A549 (cell line): ENCODE measurements around the gene AXIN2. TPM values are rescaled to one million over a fixed set of nuclear protein-coding genes. Genes with fewer than 3 reads are reported as not detected.

Experiments
- ATAC-seq, 2 experiments: fragments of 200-7000 bp in 1 of 2; fragments of >200 bp in 1 of 2; cut with Nextera tagmentation in 1 of 2; cut with Tn5 transposase in 1 of 2; 3 replicates each; pipeline versions ENCODE4 v1.8.0 to v1.9.1; 2018 to 2020; ENCODE audit warnings: mild to moderate bottlenecking in 1 of 2, moderate library complexity in 1 of 2
- CTCF ChIA-PET: fragments of 300-600 bp; sonication (Branson Sonifier 250); formaldehyde crosslinking; extraction: SDS; loops from one replicate; lab custom pipeline; 2021; ENCODE audit warnings: antibody characterized with exemption, inconsistent platforms; lab: Yijun Ruan, JAX
- POLR2A ChIA-PET: fragments of 350-600 bp; formaldehyde crosslinking; extraction: SDS; loops from one replicate; lab custom pipeline; 2021; ENCODE audit warnings: antibody characterized with exemption, inconsistent platforms; lab: Yijun Ruan, JAX
- DNase-seq, 2 experiments: peaks; one replicate each; pipeline versions ENCODE4 v3.0.0 to v3.0.0-alpha.2; 2011 to 2016; ENCODE audit warnings: low read depth in 1 of 2, low spot score in 1 of 2
- FAIRE-seq: peaks from 2 replicates; lab custom pipeline; 2011; peaks lifted over from hg19 to GRCh38; lab: Jason Lieb, UNC
- H3K27ac ChIP-seq, 2 experiments: fragments of >200 bp; sonication (Bioruptor Twin); formaldehyde crosslinking; 3 replicates each; pipeline ENCODE4 v1.5.1; 2016 to 2017
- H3K4me1 ChIP-seq: fragments of >200 bp; sonication (Bioruptor Twin); formaldehyde crosslinking; 3 replicates; pipeline ENCODE4 v1.6.1; 2016
- H3K4me2 ChIP-seq: fragments of >200 bp; sonication (Bioruptor Twin); formaldehyde crosslinking; 3 replicates; pipeline ENCODE4 v1.6.1; 2016
- H3K4me3 ChIP-seq: fragments of >200 bp; sonication (Bioruptor Twin); formaldehyde crosslinking; 3 replicates; pipeline ENCODE4 v1.5.1; 2016
- H3K9me3 ChIP-seq: fragments of >200 bp; sonication (Bioruptor Twin); formaldehyde crosslinking; 3 replicates; pipeline ENCODE4 v1.6.1; 2016
- BCL3 ChIP-seq: fragments of >200 bp; sonication (Bioruptor Twin); formaldehyde crosslinking; IDR thresholded peaks from 3 replicates; pipeline ENCODE4 v1.6.1; 2016
- CBX8 ChIP-seq: fragments of 200-600 bp; sonication (generic); IDR thresholded peaks from 2 replicates; pipeline ENCODE4 v1.6.1; 2016
- CHD2 ChIP-seq: fragments of 150-350 bp; IDR thresholded peaks from 2 replicates; pipeline ENCODE4 v1.6.1; 2014; ENCODE audit warnings: low read length; ENCODE audit not compliant: partially characterized antibody
- CHD4 ChIP-seq: fragments of 200-600 bp; sonication (generic); IDR thresholded peaks from 2 replicates; pipeline ENCODE4 v1.6.1; 2016; ENCODE audit warnings: antibody characterized with exemption, mild to moderate bottlenecking, borderline replicate concordance
- EHF ChIP-seq: fragments of 250-450 bp; sonication (Bioruptor Pico); IDR thresholded peaks from 2 replicates; pipeline ENCODE4 v1.5.0; 2020; ENCODE audit warnings: mild to moderate bottlenecking
- GATA3 ChIP-seq: IDR thresholded peaks from 2 replicates; pipeline ENCODE4 v1.6.1; 2012; ENCODE audit warnings: borderline replicate concordance
- HEYL ChIP-seq: fragments of 250-450 bp; sonication (Bioruptor Pico); IDR thresholded peaks from 2 replicates; pipeline ENCODE4 v1.8.0; 2021; ENCODE audit warnings: mild to moderate bottlenecking, moderate library complexity
- HMGXB4 ChIP-seq: fragments of 250-450 bp; sonication (Bioruptor Pico); IDR thresholded peaks from 2 replicates; pipeline ENCODE4 v1.5.0; 2021; ENCODE audit warnings: mild to moderate bottlenecking, moderate library complexity, borderline replicate concordance
- HOXB13 ChIP-seq: fragments of 250-450 bp; sonication (Bioruptor Pico); IDR thresholded peaks from 2 replicates; pipeline ENCODE4 v1.5.0; 2020; ENCODE audit warnings: low read depth, mild to moderate bottlenecking, moderate library complexity
- JUN ChIP-seq, 2 experiments: fragments of >200 bp; sonication (Bioruptor Twin); formaldehyde crosslinking; IDR thresholded peaks; 2 replicates in 1 of 2; 3 replicates in 1 of 2; pipeline ENCODE4 v1.6.1; 2016 to 2017
- JUNB ChIP-seq: fragments of >200 bp; sonication (Bioruptor Twin); formaldehyde crosslinking; IDR thresholded peaks from 2 replicates; pipeline ENCODE4 v1.6.1; 2016
- KDM5A ChIP-seq: fragments of 200-600 bp; sonication (generic); IDR thresholded peaks from 2 replicates; pipeline ENCODE4 v1.6.1; 2016; ENCODE audit warnings: antibody characterized with exemption, mild to moderate bottlenecking
- MAX ChIP-seq: IDR thresholded peaks from 2 replicates; pipeline ENCODE4 v1.6.1; 2012
- MYC ChIP-seq: IDR thresholded peaks from 2 replicates; pipeline ENCODE4 v1.6.1; 2012; ENCODE audit warnings: mild to moderate bottlenecking, inconsistent platforms, low read length, improper control_type of control experiment, borderline replicate concordance
- NPAS2 ChIP-seq: fragments of 250-450 bp; sonication (Bioruptor Pico); IDR thresholded peaks from 2 replicates; pipeline ENCODE4 v1.8.0; 2022; ENCODE audit warnings: mild to moderate bottlenecking, moderate library complexity, borderline replicate concordance
- NR3C1 ChIP-seq: fragments of >200 bp; sonication (Bioruptor Twin); formaldehyde crosslinking; IDR thresholded peaks from 3 replicates; pipeline ENCODE4 v1.6.1; 2017
- POLR2AphosphoS2 ChIP-seq: conservative IDR thresholded peaks from 2 replicates; pipeline ENCODE4 v1.6.1; 2012; ENCODE audit warnings: low read length, improper control_type of control experiment, inconsistent platforms
- RARB ChIP-seq: fragments of 250-450 bp; sonication (Bioruptor Pico); IDR thresholded peaks from 2 replicates; pipeline ENCODE4 v1.8.0; 2021; ENCODE audit warnings: mild to moderate bottlenecking, moderate library complexity
- RCOR1 ChIP-seq: fragments of 150-350 bp; IDR thresholded peaks from 2 replicates; pipeline ENCODE4 v1.6.1; 2014; ENCODE audit warnings: antibody characterized with exemption, low read length, low read depth
- RNF2 ChIP-seq: fragments of 200-600 bp; sonication (generic); IDR thresholded peaks from 2 replicates; pipeline ENCODE4 v1.6.1; 2016; ENCODE audit warnings: low read depth, mild to moderate bottlenecking, antibody characterized with exemption, moderate library complexity, borderline replicate concordance
- ZNF302 ChIP-seq: fragments of 250-450 bp; sonication (Bioruptor Pico); IDR thresholded peaks from 2 replicates; pipeline ENCODE4 v1.9.0; 2021; ENCODE audit warnings: inconsistent platforms, mild to moderate bottlenecking, moderate library complexity
- WGBS: methylation state at CpG from one replicate; pipeline ENCODE4 v1.1.6; 2017; ENCODE audit errors: missing lambda C conversion rate; 5-methylcytosine and 5-hydroxymethylcytosine counted together
- polyA plus RNA-seq, 4 experiments: library from polyadenylated mRNA; depleted of rRNA in 3 of 4; stranded (reverse); fragments of >200 nt; fragmentation: RNase III in 1 of 4; extraction: RNeasy Plus Mini Kit Qiagen cat#74134 plus additional on column Dnase treatment in 1 of 4; gene quantifications; 2 replicates in 3 of 4; 3 replicates in 1 of 4; pipeline ENCODE4 v1.2.3, GENCODE V29; 2011 to 2017

The AXIN2 gene
- polyA plus RNA-seq, 2 of the 4 experiments (the other 2 are of a cell fraction), result 4.0 to 4.9 TPM

DNA sequence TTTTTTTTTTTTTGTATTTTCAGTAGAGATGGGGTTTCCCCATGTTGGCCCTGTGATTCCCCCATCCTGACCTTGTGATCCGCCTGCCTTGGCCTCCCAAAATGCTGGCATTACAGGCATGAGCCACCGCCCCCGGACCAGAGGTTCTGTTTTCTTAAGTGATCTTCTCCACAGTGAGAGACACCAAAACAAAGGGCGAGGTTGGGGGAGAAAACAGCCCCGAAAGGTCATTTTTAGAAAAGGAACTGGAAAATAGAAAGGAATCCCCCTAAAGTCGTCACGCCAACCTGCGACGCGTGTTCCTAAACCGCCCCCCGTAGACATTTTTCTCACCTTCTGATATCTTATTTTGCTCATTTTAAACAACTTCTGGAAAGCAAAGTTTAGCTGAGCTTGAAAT lies 6.1 kb upstream of the AXIN2 start:
- no peak overlapping the region for H3K4me3 ChIP-seq
- no peak for FAIRE-seq
- ChIA-PET POLR2A (no interaction called here), CTCF (interaction anchor here (1.3 to 1.9 kb wide), 2 partner anchors 11 to 273 kb away, joined by 4 to 10 read pairs; no protein-coding TSS in a partner anchor)
- ATAC-seq, result no peak
- H3K4me2 ChIP-seq, result no peak overlapping the region
- no peak for DNase-seq
- no peak overlapping the region for H3K27ac ChIP-seq
- TF ChIP-seq HEYL, result no peak
- TF ChIP-seq POLR2AphosphoS2, result no peak
- TF ChIP-seq HOXB13, result no peak
- no peak for TF ChIP-seq EHF (CRISPR knock-in tag)
- no peaks in the 10 kb centered on the region for H3K9me3 ChIP-seq
- H3K4me1 ChIP-seq, result peaks cover 10% of the 10 kb centered on the region
- 89% methylated on average over 12 of the region's 12 CpGs for WGBS

DNA sequence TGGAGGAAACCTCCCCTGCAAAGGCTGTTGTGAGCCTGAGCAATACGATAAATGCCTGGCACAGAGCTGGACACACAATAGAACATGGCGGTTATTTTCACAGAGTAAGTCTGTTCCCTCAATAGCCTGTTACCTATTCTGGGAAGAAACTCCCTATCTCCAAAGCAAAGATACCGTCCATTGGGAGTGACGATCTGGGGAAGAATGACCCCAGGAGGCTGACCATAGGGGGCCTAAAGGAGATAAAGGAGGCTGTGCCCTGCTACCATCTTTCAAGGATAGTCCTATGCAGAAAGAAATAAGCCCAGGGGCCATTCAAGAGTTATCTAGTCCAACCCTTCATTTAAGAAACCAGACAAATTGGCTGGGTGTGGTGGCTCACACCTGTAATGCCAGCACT lies 4.1 kb upstream of the AXIN2 start:
- no peak for DNase-seq
- Histone ChIP-seq H3K27ac (no peak overlapping the region), H3K4me1 (peaks cover 13% of the 10 kb centered on the region), H3K9me3 (no peaks in the 10 kb centered on the region), H3K4me3 (no peak overlapping the region), H3K4me2 (no peak overlapping the region)
- TF ChIP-seq CHD4, result no peak
- no peak for TF ChIP-seq MYC
- TF ChIP-seq NR3C1, result no peak
- no peak for TF ChIP-seq RNF2
- no peak for TF ChIP-seq RCOR1
- CTCF ChIA-PET, result no interaction called here
- POLR2A ChIA-PET, result interaction anchor here (0.6 kb wide), 1 partner anchor 55 kb away, joined by 7 read pairs; no protein-coding TSS in a partner anchor
- 74% methylated on average over 4 of the region's 4 CpGs for WGBS
- no peak for FAIRE-seq
- ATAC-seq, result no peak

GRCh38 chr17:65564793-65565192 lies 3.3 kb upstream of the AXIN2 start:
- TF ChIP-seq CHD2, result no peak
- no peak for TF ChIP-seq MAX
- no peak for TF ChIP-seq POLR2AphosphoS2
- no peak for TF ChIP-seq HMGXB4 (CRISPR knock-in tag)
- TF ChIP-seq NPAS2, result no peak
- no peak for TF ChIP-seq EHF (CRISPR knock-in tag)
- TF ChIP-seq CBX8, result no peak
- TF ChIP-seq GATA3, result no peak
- no peak for TF ChIP-seq ZNF302 (CRISPR knock-in tag)
- no peak for TF ChIP-seq JUN (IDR thresholded peaks at IDR 0.05)
- TF ChIP-seq KDM5A, result no peak
- TF ChIP-seq BCL3, result no peak
- no peak for TF ChIP-seq RARB (CRISPR knock-in tag)
- no peak for TF ChIP-seq JUNB
- no peak for ATAC-seq
- POLR2A ChIA-PET, result no interaction called here
- H3K27ac ChIP-seq, result no peak overlapping the region
- H3K4me3 ChIP-seq, result no peak overlapping the region
- WGBS, result 71% methylated on average over 8 of the region's 8 CpGs
- no peak overlapping the region for H3K4me2 ChIP-seq
- DNase-seq, result no peak
- H3K9me3 ChIP-seq, result no peaks in the 10 kb centered on the region
- CTCF ChIA-PET, result no interaction called here
- FAIRE-seq, result no peak
- H3K4me1 ChIP-seq, result peaks cover 13% of the 10 kb centered on the region
